HG03354 (cell line): Measurements from ENCODE around the gene SNCA.

Experiments used
- ATAC-seq: cut with Tn5 transposase; IDR thresholded peaks from one replicate; pipeline ENCODE4 v1.9.1; 2021; ENCODE audit warnings: mild to moderate bottlenecking; ENCODE audit not compliant: unreplicated experiment, poor library complexity, severe bottlenecking

SNCA gene

GRCh38 chr4:89762311-89762710 is 74.7 kb downstream of the SNCA start:
- no peak for ATAC-seq

- no peak for ATAC-seq
Measured at GRCh38 chr4:89759426-89759825, 77.5 kb downstream of the SNCA start.

- ATAC-seq, result no peak
Measured at GRCh38 chr4:89757154-89757719, 79.7 kb downstream of the SNCA start.

- ATAC-seq, result no peak
Measured at GRCh38 chr4:89755220-89755619, 81.7 kb downstream of the SNCA start.

- no peak for ATAC-seq
Measured at GRCh38 chr4:89754531-89754930, 82.4 kb downstream of the SNCA start.

- no peak for ATAC-seq
Measured at GRCh38 chr4:89753601-89754066, 83.3 kb downstream of the SNCA start.

- no peak for ATAC-seq
Measured at GRCh38 chr4:89752932-89753598, 83.9 kb downstream of the SNCA start.

- ATAC-seq, result no peak
Measured at GRCh38 chr4:89751416-89751815, 85.5 kb downstream of the SNCA start.

- no peak for ATAC-seq
Measured at GRCh38 chr4:89746377-89746776, 90.6 kb downstream of the SNCA start.

- no peak for ATAC-seq
Measured at GRCh38 chr4:89745708-89746107, 91.3 kb downstream of the SNCA start.

- no peak for ATAC-seq
Measured at GRCh38 chr4:89744914-89745313, 92.0 kb downstream of the SNCA start.

- ATAC-seq, result no peak
Measured at GRCh38 chr4:89741768-89742167, 95.2 kb downstream of the SNCA start.

- no peak for ATAC-seq
Measured at GRCh38 chr4:89739311-89739988, 97.5 kb downstream of the SNCA start.

GRCh38 chr4:89737888-89738287 is 99.1 kb downstream of the SNCA start:
- ATAC-seq, result no peak

- no peak for ATAC-seq
Measured at GRCh38 chr4:89733946-89734345, 103.0 kb downstream of the SNCA start.

GRCh38 chr4:89727238-89727637 is 109.7 kb downstream of the SNCA start:
- ATAC-seq, result no peak

GRCh38 chr4:89725268-89725667 is 111.7 kb downstream of the SNCA start:
- ATAC-seq, result no peak

GRCh38 chr4:89724716-89725115 is 112.2 kb downstream of the SNCA start:
- no peak for ATAC-seq

- no peak for ATAC-seq
Measured at GRCh38 chr4:89723096-89723495, 113.9 kb downstream of the SNCA start.

GRCh38 chr4:89722517-89722916 is 114.4 kb downstream of the SNCA start:
- no peak for ATAC-seq

GRCh38 chr4:89720981-89721380 is 116.0 kb downstream of the SNCA start:
- no peak for ATAC-seq
